AG04449 (cell line): Measurements from ENCODE around the gene CASP4.

Experiments
- CTCF ChIA-PET: fragments of 350-600 bp; formaldehyde crosslinking; extraction: SDS; loops from one replicate; lab custom pipeline; 2021; ENCODE audit warnings: antibody characterized with exemption; lab: Yijun Ruan, JAX
- POLR2A ChIA-PET: fragments of 400-600, 350-600 bp; formaldehyde crosslinking; extraction: SDS; loops from one replicate; lab custom pipeline; 2020; ENCODE audit warnings: antibody characterized with exemption, inconsistent platforms; lab: Yijun Ruan, JAX
- DNase-seq: peaks from one replicate; pipeline ENCODE4 v3.0.0-alpha.2; 2010; ENCODE audit warnings: low read depth, low spot score
- H3K4me3 ChIP-seq: 2 replicates; pipeline ENCODE4 v1.5.1; 2011; ENCODE audit warnings: low read depth, mild to moderate bottlenecking, control low read depth, low read length
- CTCF ChIP-seq: IDR thresholded peaks from one replicate; pipeline ENCODE4 v1.5.1; 2011; ENCODE audit warnings: mild to moderate bottlenecking, moderate library complexity, low read length, control low read depth, inconsistent platforms; ENCODE audit not compliant: insufficient read depth; ENCODE audit errors: missing control alignments

The CASP4 gene

GRCh38 chr11:104907521-104908185, 60.7 kb downstream of the CASP4 start:
- no peak for TF ChIP-seq CTCF
- POLR2A ChIA-PET: interaction anchor here (0.5 to 0.6 kb wide), 2 partner anchors 142 to 1383 kb away, joined by 3 read pairs; no protein-coding TSS in a partner anchor
- no peak overlapping the region for H3K4me3 ChIP-seq
- DNase-seq: no peak
- CTCF ChIA-PET: interaction anchor here (1.1 kb wide), 2 partner anchors 9 to 15 kb away, joined by 3 read pairs; no protein-coding TSS in a partner anchor

- CTCF ChIA-PET: no interaction called here
- POLR2A ChIA-PET: no interaction called here
- DNase-seq: no peak
- H3K4me3 ChIP-seq: no peak overlapping the region
- TF ChIP-seq CTCF: no peak
These were observed 63.1 kb downstream of the CASP4 start for GRCh38 chr11:104905271-104905670.

- no peak overlapping the region for H3K4me3 ChIP-seq
- ChIA-PET POLR2A (no interaction called here), CTCF (interaction anchor here (0.9 kb wide), 1 partner anchor 30 kb away, joined by 3 read pairs; no protein-coding TSS in a partner anchor)
- no peak for DNase-seq
- no peak for TF ChIP-seq CTCF
These were observed 69.1 kb downstream of the CASP4 start for GRCh38 chr11:104899226-104899625.

GRCh38 chr11:104898685-104899013, 69.7 kb downstream of the CASP4 start:
- no peak for TF ChIP-seq CTCF
- ChIA-PET CTCF (no interaction called here), POLR2A (no interaction called here)
- H3K4me3 ChIP-seq: no peak overlapping the region
- no peak for DNase-seq

- no peak for TF ChIP-seq CTCF
- ChIA-PET POLR2A (no interaction called here), CTCF (no interaction called here)
- no peak within 1 kb of the TSS for H3K4me3 ChIP-seq
- DNase-seq: no peak
These were observed 70.3 kb downstream of the CASP4 start, which contains the start of gene CASP12 for GRCh38 chr11:104897891-104898684. CASP12 (minus strand) TSS chr11:104898460.

- ChIA-PET POLR2A (no interaction called here), CTCF (no interaction called here)
- TF ChIP-seq CTCF: no peak
- DNase-seq: no peak
- no peak overlapping the region for H3K4me3 ChIP-seq
These were observed 72.7 kb downstream of the CASP4 start for GRCh38 chr11:104895634-104896033.
